ENCODE data around the gene PLCB4.

PLCB4 gene

GRCh38 chr20:9112541-9113515 lies 43.9 kb downstream of the PLCB4 start:
- Histone ChIP-seq H2AFZ (no peak overlapping the region), H3K27me3 (ENCODE audit: control insufficient read depth, insufficient read depth, low read length) (no peaks in the 10 kb centered on the region), H3K4me3 (ENCODE audit: low read depth, low read length) (no peak overlapping the region), H3K9ac (no peak overlapping the region), H3K79me2 (no peaks in the 10 kb centered on the region), H3K36me3 (ENCODE audit: control insufficient read depth, insufficient read depth, low read length) (no peaks in the 10 kb centered on the region), H3K4me1 (no peaks in the 10 kb centered on the region), H3K9me3 (ENCODE audit: control insufficient read depth, low read length) (no peaks in the 10 kb centered on the region), H3K27ac (no peak overlapping the region), H3K4me2 (ENCODE audit: low read length) (no peak overlapping the region)
- TF ChIP-seq, protein P1, sequence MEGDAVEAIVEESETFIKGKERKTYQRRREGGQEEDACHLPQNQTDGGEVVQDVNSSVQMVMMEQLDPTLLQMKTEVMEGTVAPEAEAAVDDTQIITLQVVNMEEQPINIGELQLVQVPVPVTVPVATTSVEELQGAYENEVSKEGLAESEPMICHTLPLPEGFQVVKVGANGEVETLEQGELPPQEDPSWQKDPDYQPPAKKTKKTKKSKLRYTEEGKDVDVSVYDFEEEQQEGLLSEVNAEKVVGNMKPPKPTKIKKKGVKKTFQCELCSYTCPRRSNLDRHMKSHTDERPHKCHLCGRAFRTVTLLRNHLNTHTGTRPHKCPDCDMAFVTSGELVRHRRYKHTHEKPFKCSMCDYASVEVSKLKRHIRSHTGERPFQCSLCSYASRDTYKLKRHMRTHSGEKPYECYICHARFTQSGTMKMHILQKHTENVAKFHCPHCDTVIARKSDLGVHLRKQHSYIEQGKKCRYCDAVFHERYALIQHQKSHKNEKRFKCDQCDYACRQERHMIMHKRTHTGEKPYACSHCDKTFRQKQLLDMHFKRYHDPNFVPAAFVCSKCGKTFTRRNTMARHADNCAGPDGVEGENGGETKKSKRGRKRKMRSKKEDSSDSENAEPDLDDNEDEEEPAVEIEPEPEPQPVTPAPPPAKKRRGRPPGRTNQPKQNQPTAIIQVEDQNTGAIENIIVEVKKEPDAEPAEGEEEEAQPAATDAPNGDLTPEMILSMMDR (IDR thresholded peaks at IDR 0.05) = no peak

DNA sequence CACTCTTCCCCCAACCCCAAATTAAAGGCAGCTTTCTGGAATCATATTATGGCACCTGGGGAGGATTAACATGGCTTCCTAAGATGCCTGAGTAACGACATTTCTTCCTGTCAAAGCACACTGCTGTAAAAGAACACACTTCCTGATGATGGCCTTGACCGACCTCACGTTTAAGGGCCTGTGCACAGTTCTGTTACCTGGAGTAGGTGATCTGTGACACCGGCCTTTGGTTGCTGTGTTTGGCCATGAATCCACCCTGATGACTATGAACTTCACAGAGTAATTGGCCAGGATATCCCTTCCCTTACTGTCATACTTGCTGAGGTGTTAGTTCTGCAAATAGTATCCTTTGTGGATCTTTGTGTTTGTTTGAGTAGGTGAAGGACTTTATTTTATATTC lies 45.8 kb downstream of the PLCB4 start:
- Histone ChIP-seq H2AFZ (no peak overlapping the region), H3K9ac (no peak overlapping the region), H3K9me3 (ENCODE audit: control insufficient read depth, low read length) (no peaks in the 10 kb centered on the region), H3K4me2 (ENCODE audit: low read length) (no peak overlapping the region), H3K36me3 (ENCODE audit: control insufficient read depth, insufficient read depth, low read length) (no peaks in the 10 kb centered on the region), H3K4me1 (no peaks in the 10 kb centered on the region), H3K4me3 (ENCODE audit: low read depth, low read length) (no peak overlapping the region), H3K79me2 (no peaks in the 10 kb centered on the region), H3K27me3 (ENCODE audit: control insufficient read depth, insufficient read depth, low read length) (no peaks in the 10 kb centered on the region), H3K27ac (no peak overlapping the region)
- TF ChIP-seq, protein P1 (IDR thresholded peaks at IDR 0.05) = no peak

GRCh38 chr20:9117548-9117947 lies 48.7 kb downstream of the PLCB4 start:
- Histone ChIP-seq H3K27ac (no peak overlapping the region), H3K9ac (no peak overlapping the region), H3K4me1 (no peaks in the 10 kb centered on the region), H3K9me3 (ENCODE audit: control insufficient read depth, low read length) (no peaks in the 10 kb centered on the region), H3K27me3 (ENCODE audit: control insufficient read depth, insufficient read depth, low read length) (no peaks in the 10 kb centered on the region), H2AFZ (no peak overlapping the region), H3K4me3 (ENCODE audit: low read depth, low read length) (no peak overlapping the region), H3K36me3 (ENCODE audit: control insufficient read depth, insufficient read depth, low read length) (no peaks in the 10 kb centered on the region), H3K4me2 (ENCODE audit: low read length) (no peak overlapping the region), H3K79me2 (no peaks in the 10 kb centered on the region)
- TF ChIP-seq, protein P1 (IDR thresholded peaks at IDR 0.05) = no peak

- no peaks in the 10 kb centered on the region for H3K4me1 ChIP-seq
- no peaks in the 10 kb centered on the region for H3K79me2 ChIP-seq
- H3K4me3 ChIP-seq (ENCODE audit: low read depth, low read length) = no peak overlapping the region
- no peak overlapping the region for H3K4me2 ChIP-seq (ENCODE audit: low read length)
- H3K36me3 ChIP-seq (ENCODE audit: control insufficient read depth, insufficient read depth, low read length) = no peaks in the 10 kb centered on the region
- no peaks in the 10 kb centered on the region for H3K27me3 ChIP-seq (ENCODE audit: control insufficient read depth, insufficient read depth, low read length)
- no peaks in the 10 kb centered on the region for H3K9me3 ChIP-seq (ENCODE audit: control insufficient read depth, low read length)
- no peak overlapping the region for H3K27ac ChIP-seq
- no peak overlapping the region for H2AFZ ChIP-seq
- no peak overlapping the region for H3K9ac ChIP-seq
- TF ChIP-seq, protein P1 (IDR thresholded peaks at IDR 0.05) = no peak
Observed at GRCh38 chr20:9119776-9120175, 50.9 kb downstream of the PLCB4 start.
